ENCODE results near the gene LETM1. TPM values are rescaled to one million over a fixed set of nuclear protein-coding genes. Genes with fewer than 3 reads are reported as not detected.

LETM1 gene
- total RNA-seq, 1 donor, result 91.5 TPM

- DNase-seq (ENCODE audit: low read depth), result no peak
- no peak overlapping the region for H3K4me3 ChIP-seq (ENCODE audit: low read depth, low read length)
- TF ChIP-seq, protein P1, sequence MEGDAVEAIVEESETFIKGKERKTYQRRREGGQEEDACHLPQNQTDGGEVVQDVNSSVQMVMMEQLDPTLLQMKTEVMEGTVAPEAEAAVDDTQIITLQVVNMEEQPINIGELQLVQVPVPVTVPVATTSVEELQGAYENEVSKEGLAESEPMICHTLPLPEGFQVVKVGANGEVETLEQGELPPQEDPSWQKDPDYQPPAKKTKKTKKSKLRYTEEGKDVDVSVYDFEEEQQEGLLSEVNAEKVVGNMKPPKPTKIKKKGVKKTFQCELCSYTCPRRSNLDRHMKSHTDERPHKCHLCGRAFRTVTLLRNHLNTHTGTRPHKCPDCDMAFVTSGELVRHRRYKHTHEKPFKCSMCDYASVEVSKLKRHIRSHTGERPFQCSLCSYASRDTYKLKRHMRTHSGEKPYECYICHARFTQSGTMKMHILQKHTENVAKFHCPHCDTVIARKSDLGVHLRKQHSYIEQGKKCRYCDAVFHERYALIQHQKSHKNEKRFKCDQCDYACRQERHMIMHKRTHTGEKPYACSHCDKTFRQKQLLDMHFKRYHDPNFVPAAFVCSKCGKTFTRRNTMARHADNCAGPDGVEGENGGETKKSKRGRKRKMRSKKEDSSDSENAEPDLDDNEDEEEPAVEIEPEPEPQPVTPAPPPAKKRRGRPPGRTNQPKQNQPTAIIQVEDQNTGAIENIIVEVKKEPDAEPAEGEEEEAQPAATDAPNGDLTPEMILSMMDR (IDR thresholded peaks at IDR 0.05; ENCODE audit: insufficient read depth, low read depth, low read length), result no peak
Measured at GRCh38 chr4:1815096-1815996, 40.6 kb downstream of the LETM1 start.

DNA sequence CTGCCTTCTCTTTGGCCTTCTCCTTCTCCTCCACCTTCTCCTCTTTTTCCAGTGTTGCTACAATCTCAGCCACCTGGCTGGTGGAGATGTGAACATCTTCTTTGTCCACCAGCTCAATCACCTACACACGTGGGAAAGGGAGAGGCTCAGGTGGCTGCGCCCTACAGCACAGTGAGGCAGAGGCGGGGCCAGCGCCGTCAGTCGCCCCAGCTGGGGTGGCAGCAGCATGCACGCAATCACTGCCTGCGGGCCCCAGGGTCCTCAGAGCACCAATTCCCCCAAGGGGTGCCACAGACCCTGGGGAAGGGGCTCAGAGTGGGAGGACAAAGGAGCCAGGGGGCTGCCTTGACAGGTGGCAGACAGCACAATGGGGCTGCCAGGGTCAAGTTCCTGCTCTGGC, 41.5 kb downstream of the LETM1 start:
- no peak for DNase-seq (ENCODE audit: low read depth)
- H3K4me3 ChIP-seq (ENCODE audit: low read depth, low read length), result no peak overlapping the region
- TF ChIP-seq, protein P1 (IDR thresholded peaks at IDR 0.05; ENCODE audit: insufficient read depth, low read depth, low read length), result no peak

DNA sequence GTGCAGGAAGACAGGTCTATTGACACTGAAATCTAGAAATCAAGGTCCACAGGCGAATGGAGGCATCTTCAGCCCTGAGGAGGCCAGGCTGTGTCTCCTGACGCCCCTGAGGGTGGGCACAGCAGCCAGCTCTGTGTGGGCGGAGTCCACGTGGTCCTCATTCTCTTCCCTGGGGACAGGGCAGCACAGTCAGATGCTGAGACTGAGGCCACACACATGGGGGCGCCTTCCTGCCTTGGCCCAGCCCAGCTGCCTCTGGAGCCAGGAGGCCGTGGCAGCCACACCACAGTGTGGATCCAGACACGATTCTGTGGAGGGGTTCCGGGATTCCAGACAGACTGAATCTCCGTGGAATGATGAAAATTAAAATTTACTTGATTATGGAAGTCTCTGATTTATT, 42.0 kb downstream of the LETM1 start:
- DNase-seq (ENCODE audit: low read depth), result peak; percentile 12
- TF ChIP-seq, protein P1 (IDR thresholded peaks at IDR 0.05; ENCODE audit: insufficient read depth, low read depth, low read length), result peak; percentile 16
- H3K4me3 ChIP-seq (ENCODE audit: low read depth, low read length), result no peak overlapping the region

DNA sequence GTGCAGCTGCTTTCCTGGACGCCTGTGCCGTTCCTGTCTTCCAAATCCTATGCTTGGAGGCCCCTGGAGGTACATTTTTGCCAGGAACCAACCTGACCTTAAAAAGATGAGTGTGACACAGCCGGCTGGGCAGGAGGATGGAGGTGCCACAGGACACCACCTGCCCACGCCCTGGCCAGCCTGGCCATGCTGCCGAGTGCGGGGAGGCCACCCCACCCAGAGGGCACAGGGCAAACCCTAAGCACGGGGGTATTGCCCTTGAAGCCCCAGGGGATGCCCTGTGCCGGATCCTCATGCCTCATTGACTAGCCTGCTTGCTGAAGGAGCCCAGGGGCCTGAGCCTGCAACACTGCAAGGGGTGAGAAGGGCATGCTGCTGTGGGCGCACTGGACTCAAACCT, 42.7 kb downstream of the LETM1 start:
- DNase-seq (ENCODE audit: low read depth), result no peak

DNA sequence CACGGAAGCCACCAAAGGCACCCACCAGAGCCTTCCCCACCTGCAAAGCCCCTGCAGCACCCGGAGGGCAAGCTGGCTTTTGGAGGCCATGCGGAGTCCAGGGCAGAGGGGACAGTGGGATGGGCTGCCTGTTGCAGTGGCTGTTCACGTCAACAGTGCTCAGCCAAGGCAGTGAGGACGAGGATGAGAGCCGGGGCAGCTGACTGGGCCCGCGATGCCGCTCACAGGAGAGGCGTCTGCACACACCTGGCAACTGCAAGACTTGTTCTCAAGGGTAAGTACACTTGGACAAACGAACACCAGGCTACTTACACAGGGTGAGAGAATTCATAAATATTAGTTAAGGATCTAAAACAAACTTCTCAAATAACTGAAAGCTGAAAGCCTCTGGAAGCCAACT, 43.2 kb downstream of the LETM1 start:
- DNase-seq (ENCODE audit: low read depth), result no peak
- no peak overlapping the region for H3K4me3 ChIP-seq (ENCODE audit: low read depth, low read length)
- TF ChIP-seq, protein P1 (IDR thresholded peaks at IDR 0.05; ENCODE audit: insufficient read depth, low read depth, low read length), result no peak

More for the DNA sequence above, 42.7 kb downstream of the LETM1 start:
- H3K4me3 ChIP-seq (ENCODE audit: low read depth, low read length), result no peak overlapping the region
- TF ChIP-seq, protein P1 (IDR thresholded peaks at IDR 0.05; ENCODE audit: insufficient read depth, low read depth, low read length), result no peak

GRCh38 chr4:1810765-1811164, 45.2 kb downstream of the LETM1 start:
- no peak overlapping the region for H3K4me3 ChIP-seq (ENCODE audit: low read depth, low read length)
- TF ChIP-seq, protein P1 (IDR thresholded peaks at IDR 0.05; ENCODE audit: insufficient read depth, low read depth, low read length), result no peak
- no peak for DNase-seq (ENCODE audit: low read depth)
